GM10248 (cell line): ENCODE measurements around the gene OXT.

Experiments used
- CTCF ChIA-PET: fragments of 300-600 bp; sonication (Branson Sonifier 250); formaldehyde crosslinking; extraction: SDS; loops from one replicate; lab custom pipeline; 2021; ENCODE audit warnings: antibody characterized with exemption; lab: Yijun Ruan, JAX
- POLR2A ChIA-PET: fragments of 350-650 bp; sonication (Branson Sonifier 250); formaldehyde crosslinking; extraction: SDS; loops from one replicate; lab custom pipeline; 2020; ENCODE audit warnings: antibody characterized with exemption; lab: Yijun Ruan, JAX
- DNase-seq: peaks from one replicate; pipeline ENCODE4 v3.0.0; 2012; ENCODE audit errors: extremely low spot score
- CTCF ChIP-seq: IDR thresholded peaks from 2 replicates; pipeline ENCODE4 v1.5.1; 2012; ENCODE audit warnings: mild to moderate bottlenecking, low read depth; ENCODE audit errors: extremely low read depth, missing control alignments, control extremely low read depth

OXT gene

GRCh38 chr20:3119044-3119443, 47.6 kb downstream of the OXT start:
- POLR2A ChIA-PET: no interaction called here
- CTCF ChIA-PET: interaction anchor here (1.2 to 1.8 kb wide), 2 partner anchors 10 to 41 kb away, joined by 4 to 7 read pairs; partner anchors contain the start of genes FASTKD5 and UBOX5
- TF ChIP-seq CTCF: no peak
- no peak for DNase-seq

GRCh38 chr20:3121271-3121911, 50.0 kb downstream of the OXT start:
- ChIA-PET CTCF (interaction anchor here (1.6 kb wide), 1 partner anchor 8 kb away, joined by 3 read pairs; no protein-coding TSS in a partner anchor), POLR2A (no interaction called here)
- DNase-seq: no peak
- TF ChIP-seq CTCF: no peak
